Neural cell (in vitro differentiated cells): ENCODE measurements around the gene QPCT. TPM values are rescaled to one million over a fixed set of nuclear protein-coding genes. Genes with fewer than 3 reads are reported as not detected.

Experiments
- H2AFZ ChIP-seq: fragments of 200-600, 300-800 bp; sonication (generic), shearing (Covaris generic); 2 replicates; pipeline ENCODE4 v1.6.0; 2014; ENCODE audit warnings: low read depth, mild to moderate bottlenecking, antibody characterized with exemption, low read length, moderate library complexity
- H3F3A ChIP-seq: fragments of 200-600 bp; shearing (Covaris generic); 2 replicates; pipeline ENCODE4 v1.6.1; 2016; ENCODE audit warnings: mild to moderate bottlenecking, moderate library complexity, mixed read lengths, antibody characterized with exemption, low read length; ENCODE audit not compliant: insufficient read depth, poor library complexity, severe bottlenecking
- H3K27ac ChIP-seq: fragments of 200-600, 300-800 bp; sonication (generic), shearing (Covaris generic); 2 replicates; pipeline ENCODE4 v1.5.1; 2014; ENCODE audit warnings: mild to moderate bottlenecking, low read length, moderate library complexity
- H3K27me3 ChIP-seq: fragments of 300-800, 200-600 bp; sonication (generic), shearing (Covaris generic); 2 replicates; pipeline ENCODE4 v1.6.0; 2014; ENCODE audit warnings: mild to moderate bottlenecking, low read depth, low read length, moderate library complexity; ENCODE audit not compliant: insufficient read depth
- H3K36me3 ChIP-seq: fragments of 300-800, 200-600 bp; sonication (generic), shearing (Covaris generic); 2 replicates; pipeline ENCODE4 v1.5.1; 2014; ENCODE audit warnings: mild to moderate bottlenecking, antibody characterized with exemption, low read length, moderate library complexity; ENCODE audit not compliant: insufficient read depth
- H3K4me2 ChIP-seq: fragments of 300-800, 200-600 bp; sonication (generic), shearing (Covaris generic); 2 replicates; pipeline ENCODE4 v1.6.0; 2014; ENCODE audit warnings: mild to moderate bottlenecking, low read length
- H3K4me3 ChIP-seq: fragments of 300-800, 200-600 bp; sonication (generic), shearing (Covaris generic); 2 replicates; pipeline ENCODE4 v1.5.1; 2014; ENCODE audit warnings: mild to moderate bottlenecking, low read length, moderate library complexity
- H3K79me2 ChIP-seq: fragments of 200-600 bp; shearing (Covaris generic); replicated peaks from 2 replicates; pipeline ENCODE4 v1.6.0; 2014; ENCODE audit warnings: mild to moderate bottlenecking, low read length, moderate library complexity; ENCODE audit not compliant: insufficient read depth
- H3K9ac ChIP-seq: fragments of 300-800, 200-600 bp; sonication (generic), shearing (Covaris generic); 2 replicates; pipeline ENCODE4 v1.6.1; 2016; ENCODE audit warnings: mild to moderate bottlenecking, low read length, mixed read lengths
- H3K9me2 ChIP-seq: fragments of 200-600 bp; shearing (Covaris generic); 2 replicates; pipeline ENCODE4 v1.6.1; 2016; ENCODE audit warnings: mild to moderate bottlenecking, low read length, mixed read lengths; ENCODE audit not compliant: insufficient read depth
- H3K9me3 ChIP-seq: fragments of 200-600, 300-800 bp; sonication (generic), shearing (Covaris generic); 2 replicates; pipeline ENCODE4 v1.6.1; 2016; ENCODE audit warnings: mild to moderate bottlenecking, mixed run types, low read length, moderate library complexity, mixed read lengths
- H4K20me1 ChIP-seq: fragments of 200-600 bp; shearing (Covaris generic); 2 replicates; pipeline ENCODE4 v1.6.1; 2016; ENCODE audit warnings: mild to moderate bottlenecking, mixed run types; ENCODE audit not compliant: insufficient read depth
- CTCF ChIP-seq: fragments of 450-650 bp; IDR thresholded peaks from 2 replicates; pipeline ENCODE4 v1.5.1; 2014; ENCODE audit warnings: antibody characterized with exemption, mild to moderate bottlenecking, moderate library complexity; ENCODE audit not compliant: poor library complexity, severe bottlenecking
- EP300 ChIP-seq: fragments of 450-650 bp; conservative IDR thresholded peaks from 2 replicates; pipeline ENCODE4 v1.6.1; 2014; ENCODE audit warnings: antibody characterized with exemption, mild to moderate bottlenecking, moderate library complexity; ENCODE audit not compliant: poor library complexity, severe bottlenecking
- EZH2 ChIP-seq: fragments of 200-600, 300-800 bp; shearing (Covaris generic), sonication (generic); IDR thresholded peaks from 2 replicates; pipeline ENCODE4 v1.6.1; 2014; ENCODE audit warnings: antibody characterized with exemption, low read length, borderline replicate concordance, mild to moderate bottlenecking; ENCODE audit not compliant: insufficient read depth, poor library complexity, severe bottlenecking
- MXI1 ChIP-seq: fragments of 450-650 bp; conservative IDR thresholded peaks from 2 replicates; pipeline ENCODE4 v1.6.1; 2014; ENCODE audit warnings: antibody characterized with exemption, mild to moderate bottlenecking; ENCODE audit not compliant: poor library complexity, severe bottlenecking
- RAD21 ChIP-seq: fragments of 450-650 bp; conservative IDR thresholded peaks from 2 replicates; pipeline ENCODE4 v1.6.1; 2014; ENCODE audit warnings: antibody characterized with exemption, mild to moderate bottlenecking, moderate library complexity
- REST ChIP-seq: IDR thresholded peaks from 2 replicates; pipeline ENCODE4 v1.6.1; 2012; ENCODE audit warnings: borderline replicate concordance
- SMC3 ChIP-seq: fragments of 450-650 bp; conservative IDR thresholded peaks from 2 replicates; pipeline ENCODE4 v1.6.1; 2014; ENCODE audit warnings: antibody characterized with exemption, mild to moderate bottlenecking, moderate library complexity; ENCODE audit not compliant: poor library complexity
- TAF1 ChIP-seq: IDR thresholded peaks from 2 replicates; pipeline ENCODE4 v1.6.1; 2012; ENCODE audit warnings: low read depth
- polyA plus RNA-seq: library from polyadenylated mRNA; depleted of rRNA; stranded (reverse); fragments of >200 nt; gene quantifications from 2 replicates; pipeline ENCODE4 v1.2.3, GENCODE V29; 2014

The QPCT gene
- polyA plus RNA-seq, 1 donor from 2014 or later, result 2.3 TPM

DNA sequence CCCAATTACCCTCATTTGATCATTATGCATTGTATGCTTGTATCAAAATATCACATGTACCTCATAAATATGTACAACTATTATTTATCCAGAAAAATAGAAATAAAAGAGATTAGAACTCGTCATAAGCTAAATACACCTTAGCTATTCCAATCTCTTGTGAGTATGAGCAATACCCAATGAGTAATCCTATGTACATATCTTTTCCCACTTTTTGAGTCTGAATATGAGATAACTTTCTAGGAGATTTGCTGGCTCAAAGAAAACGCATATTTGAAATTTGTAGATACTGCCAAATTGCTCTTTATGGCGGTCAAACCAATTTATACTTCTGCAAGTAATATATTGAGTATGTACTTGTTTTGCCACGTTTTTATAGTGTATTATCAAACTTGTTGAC lies 43.9 kb upstream of the QPCT start:
- no peaks in the 10 kb centered on the region for H3K9me2 ChIP-seq
- H3K27ac ChIP-seq, result no peak overlapping the region
- no peak for TF ChIP-seq REST
- H3K27me3 ChIP-seq, result no peaks in the 10 kb centered on the region
- H3K9ac ChIP-seq, result no peak overlapping the region
- H3K36me3 ChIP-seq, result no peaks in the 10 kb centered on the region
- H4K20me1 ChIP-seq, result no peaks in the 10 kb centered on the region
- H3K4me3 ChIP-seq, result no peak overlapping the region
- H2AFZ ChIP-seq, result no peak overlapping the region
- H3K4me2 ChIP-seq, result no peak overlapping the region
- no peaks in the 10 kb centered on the region for H3K9me3 ChIP-seq
- H3F3A ChIP-seq, result no peaks in the 10 kb centered on the region
- peaks cover 24% of the 10 kb centered on the region for H3K79me2 ChIP-seq

GRCh38 chr2:37301408-37301807 lies 43.0 kb upstream of the QPCT start:
- Histone ChIP-seq H3K4me2 (no peak overlapping the region), H3K9me3 (no peaks in the 10 kb centered on the region), H3K27me3 (no peaks in the 10 kb centered on the region), H3K9me2 (no peaks in the 10 kb centered on the region), H3K36me3 (no peaks in the 10 kb centered on the region), H3F3A (no peaks in the 10 kb centered on the region), H4K20me1 (no peaks in the 10 kb centered on the region), H3K4me3 (no peak overlapping the region), H2AFZ (no peak overlapping the region), H3K27ac (no peak overlapping the region), H3K79me2 (peaks cover 24% of the 10 kb centered on the region), H3K9ac (no peak overlapping the region)
- TF ChIP-seq REST (no peak), CTCF (no peak), EZH2 (no peak), EP300 (no peak), MXI1 (no peak), SMC3 (no peak), TAF1 (no peak), RAD21 (no peak)
